GM19328 (cell line): Measurements from ENCODE around the gene SEC24B.

Source experiments
- ATAC-seq: cut with Tn5 transposase; IDR thresholded peaks from one replicate; pipeline ENCODE4 v1.9.1; 2021; ENCODE audit warnings: mild to moderate bottlenecking, moderate library complexity; ENCODE audit not compliant: unreplicated experiment

Gene SEC24B

GRCh38 chr4:109433205-109434006 lies at the start of gene SEC24B:
Gene SEC24B, plus strand, starts transcription at chr4:109433815. Its CDS starts 55 bp downstream, at chr4:109433870.
- ATAC-seq, result peak; percentile 93

GRCh38 chr4:109383823-109384222 lies 49.8 kb upstream of the SEC24B start:
- no peak for ATAC-seq

GRCh38 chr4:109385260-109385659 lies 48.4 kb upstream of the SEC24B start:
- ATAC-seq, result no peak

- ATAC-seq, result peak; percentile 51
Measured at GRCh38 chr4:109389369-109390114, 44.1 kb upstream of the SEC24B start.

GRCh38 chr4:109390115-109390768 lies 43.4 kb upstream of the SEC24B start:
- ATAC-seq, result no peak

- no peak for ATAC-seq
Measured at GRCh38 chr4:109395694-109396093, 37.9 kb upstream of the SEC24B start.

GRCh38 chr4:109398928-109399327 lies 34.7 kb upstream of the SEC24B start:
- ATAC-seq, result no peak

GRCh38 chr4:109406337-109406931 lies 27.2 kb upstream of the SEC24B start:
- peak; percentile 61 for ATAC-seq

GRCh38 chr4:109407027-109407737 lies 26.4 kb upstream of the SEC24B start:
- no peak for ATAC-seq

- no peak for ATAC-seq
Measured at GRCh38 chr4:109408711-109409110, 24.9 kb upstream of the SEC24B start.

GRCh38 chr4:109410226-109410625 lies 23.4 kb upstream of the SEC24B start:
- no peak for ATAC-seq

GRCh38 chr4:109410776-109411175 lies 22.8 kb upstream of the SEC24B start:
- no peak for ATAC-seq

GRCh38 chr4:109411964-109412363 lies 21.7 kb upstream of the SEC24B start:
- no peak for ATAC-seq

GRCh38 chr4:109412776-109413175 lies 20.8 kb upstream of the SEC24B start:
- ATAC-seq, result no peak

- ATAC-seq, result no peak
Measured at GRCh38 chr4:109414938-109415337, 18.7 kb upstream of the SEC24B start.

- ATAC-seq, result no peak
Measured at GRCh38 chr4:109418588-109418987, 15.0 kb upstream of the SEC24B start.

GRCh38 chr4:109419679-109420078 lies 13.9 kb upstream of the SEC24B start:
- no peak for ATAC-seq

GRCh38 chr4:109424093-109424841 lies 9.3 kb upstream of the SEC24B start:
- ATAC-seq, result no peak

- ATAC-seq, result no peak
Measured at GRCh38 chr4:109425405-109425804, 8.2 kb upstream of the SEC24B start.

- no peak for ATAC-seq
Measured at GRCh38 chr4:109429545-109429944, 4.1 kb upstream of the SEC24B start.
